GM12878 (cell line): ENCODE data around the gene PIAS1. TPM values are rescaled to one million over a fixed set of nuclear protein-coding genes. Genes with fewer than 3 reads are reported as not detected.

Experiments
- ATAC-seq: fragments of 200-7000 bp; cut with Tn5 transposase; 3 replicates; pipeline ENCODE4 v1.9.1; 2020; ENCODE audit warnings: mild to moderate bottlenecking, moderate library complexity
- BruUV-seq: library from RNA; stranded (reverse); fragments of 400-500 nt; replicated peaks from 2 replicates; lab custom pipeline; 2021; lab: Mats Ljungman, UMichigan
- CTCF ChIA-PET: fragments of 300-600 bp; sonication (Branson Sonifier 250); formaldehyde crosslinking; extraction: SDS; loops from one replicate; lab custom pipeline; 2021; ENCODE audit warnings: inconsistent platforms; lab: Yijun Ruan, JAX
- POLR2A ChIA-PET: fragments of 350-600 bp; formaldehyde crosslinking; extraction: SDS; loops from one replicate; lab custom pipeline; 2021; ENCODE audit warnings: inconsistent platforms; lab: Charles Lee
- RAD21 ChIA-PET: fragments of 300-600 bp; sonication (Branson Sonifier 250); formaldehyde crosslinking; loops from one replicate; lab custom pipeline; 2023; ENCODE audit warnings: antibody characterized with exemption; ENCODE audit not compliant: unreplicated experiment; lab: Charles Lee
- SMC1A ChIA-PET: fragments of 300-600 bp; sonication (Branson Sonifier 250); formaldehyde crosslinking; loops from one replicate; lab custom pipeline; 2023; ENCODE audit not compliant: unreplicated experiment, uncharacterized antibody; lab: Charles Lee
- DNase-seq: peaks from one replicate; pipeline ENCODE4 v3.0.0-alpha.2; 2011; ENCODE audit warnings: low read depth, low spot score
- FAIRE-seq: peaks from 3 replicates; lab custom pipeline; 2011; peaks lifted over from hg19 to GRCh38; lab: Jason Lieb, UNC
- H2AFZ ChIP-seq: 2 replicates; pipeline ENCODE4 v1.6.0; 2011; ENCODE audit warnings: low read depth, low read length, control low read depth; ENCODE audit not compliant: control insufficient read depth
- H3K27ac ChIP-seq: 2 replicates; pipeline ENCODE4 v1.5.1; 2011; ENCODE audit warnings: control low read depth; ENCODE audit not compliant: control insufficient read depth, insufficient read depth
- H3K27me3 ChIP-seq, 2 experiments: replicated peaks in 1 of 2; 2 replicates each; pipeline versions ENCODE4 v1.6.0 to v1.6.1; 2011; ENCODE audit warnings: low read length in 1 of 2; ENCODE audit not compliant: control insufficient read depth in 2 of 2, insufficient read depth in 2 of 2
- H3K36me3 ChIP-seq, 2 experiments: 2 replicates each; pipeline ENCODE4 v1.5.1; 2011; ENCODE audit warnings: low read length in 1 of 2; ENCODE audit not compliant: control insufficient read depth in 2 of 2, insufficient read depth in 2 of 2
- H3K4me1 ChIP-seq: 2 replicates; pipeline ENCODE4 v1.6.1; 2011; ENCODE audit warnings: mild to moderate bottlenecking, low read length, moderate library complexity, mixed read lengths; ENCODE audit not compliant: control insufficient read depth, insufficient read depth
- H3K4me2 ChIP-seq: 2 replicates; pipeline ENCODE4 v1.6.0; 2011; ENCODE audit warnings: control low read depth; ENCODE audit not compliant: control insufficient read depth, insufficient read depth
- H3K4me3 ChIP-seq: fragments of 200-600 bp; sonication (generic); 2 replicates; pipeline ENCODE4 v1.5.1; 2016
- H3K79me2 ChIP-seq: 2 replicates; pipeline ENCODE4 v1.6.0; 2011; ENCODE audit warnings: low read length; ENCODE audit not compliant: control insufficient read depth, insufficient read depth
- H3K9ac ChIP-seq: 2 replicates; pipeline ENCODE4 v1.8.0; 2011; ENCODE audit warnings: low read length, control low read depth, mixed read lengths; ENCODE audit not compliant: control insufficient read depth, insufficient read depth
- H3K9me3 ChIP-seq: replicated peaks from 3 replicates; pipeline ENCODE4 v1.5.1; 2011; ENCODE audit warnings: mild to moderate bottlenecking, low read length; ENCODE audit not compliant: control insufficient read depth, insufficient read depth
- H4K20me1 ChIP-seq: 2 replicates; pipeline ENCODE4 v1.6.0; 2011; ENCODE audit not compliant: control insufficient read depth, insufficient read depth
- ASH2L ChIP-seq: fragments of 300-600, 200-600 bp; sonication (generic); IDR thresholded peaks from 2 replicates; pipeline ENCODE4 v1.6.1; 2017; ENCODE audit warnings: low read depth, mild to moderate bottlenecking, borderline replicate concordance
- BCL11A ChIP-seq: IDR thresholded peaks from 2 replicates; pipeline ENCODE4 v1.6.1; 2011; ENCODE audit warnings: low read depth, low read length
- CBFB ChIP-seq: IDR thresholded peaks from 2 replicates; pipeline ENCODE4 v1.6.1; 2016; ENCODE audit warnings: antibody characterized with exemption, low read depth
- CBX5 ChIP-seq: sonication (generic); IDR thresholded peaks from 2 replicates; pipeline ENCODE4 v1.6.1; 2016; ENCODE audit warnings: low read depth, moderate library complexity, mild to moderate bottlenecking, inconsistent platforms
- CEBPZ ChIP-seq: fragments of 150-350 bp; IDR thresholded peaks from 2 replicates; pipeline ENCODE4 v1.6.1; 2016; ENCODE audit warnings: low read depth, low read length
- FOXM1 ChIP-seq: IDR thresholded peaks from 2 replicates; pipeline ENCODE4 v1.6.1; 2012; ENCODE audit warnings: low read depth, mild to moderate bottlenecking, inconsistent platforms, low read length, moderate library complexity
- HCFC1 ChIP-seq: fragments of 150-350 bp; IDR thresholded peaks from 2 replicates; pipeline ENCODE4 v1.6.1; 2014; ENCODE audit warnings: low read length
- HDAC6 ChIP-seq: fragments of 200-600 bp; sonication (generic); IDR thresholded peaks from one replicate; pipeline ENCODE4 v1.8.0; 2017; ENCODE audit warnings: antibody characterized with exemption; ENCODE audit not compliant: unreplicated experiment
- PRDM15 ChIP-seq: fragments of 450-650 bp; formaldehyde crosslinking; IDR thresholded peaks from 2 replicates; pipeline ENCODE4 v1.4.0; 2020; ENCODE audit warnings: mild to moderate bottlenecking, moderate library complexity
- RAD21 ChIP-seq: IDR thresholded peaks from 2 replicates; pipeline ENCODE4 v1.6.1; 2011; ENCODE audit warnings: mild to moderate bottlenecking, low read depth, low read length, moderate library complexity; ENCODE audit not compliant: insufficient read depth
- RELA ChIP-seq: fragments of 450-650 bp; IDR thresholded peaks from 2 replicates; pipeline ENCODE4 v1.8.0; 2014; ENCODE audit warnings: borderline replicate concordance; ENCODE audit not compliant: partially characterized antibody
- SREBF2 ChIP-seq: IDR thresholded peaks from 2 replicates; pipeline ENCODE4 v1.6.1; 2012; ENCODE audit warnings: mild to moderate bottlenecking, low read length
- SUZ12 ChIP-seq: fragments of 200-600 bp; sonication (generic); IDR thresholded peaks from one replicate; pipeline ENCODE4 v1.6.1; 2018; ENCODE audit warnings: antibody characterized with exemption, mild to moderate bottlenecking; ENCODE audit not compliant: unreplicated experiment
- WGBS: methylation state at CpG from one replicate; pipeline ENCODE4 v1.1.6; 2016; ENCODE audit warnings: low lambda C conversion rate; ENCODE audit not compliant: insufficient replicate concordance, insufficient coverage; ENCODE audit errors: missing lambda C conversion rate; 5-methylcytosine and 5-hydroxymethylcytosine counted together
- in situ Hi-C: fragments of 300-500 bp; cut with MboI; formaldehyde crosslinking; loops from 9 replicates; pipeline ENCODE4 v1.14.3; 2018; ENCODE audit warnings: mixed read lengths
- intact Hi-C: fragments of 100-400 bp; cut with micrococcal nuclease; formaldehyde crosslinking; loops from one replicate; pipeline ENCODE4 v1.14.2; 2022; ENCODE audit not compliant: unreplicated experiment
- polyA plus RNA-seq, 11 experiments: library from polyadenylated mRNA; depleted of rRNA in 4 of 11; unstranded in 6 of 11; stranded (reverse) in 5 of 11; fragments of >200 nt; fragmentation: Nextera tagmentation in 4 of 11; fragmentation: Illumina TruSeq in 1 of 11; extraction: Ambion mirVana in 4 of 11; extraction: Trizol in 1 of 11; gene quantifications; 1 replicate in 1 of 11; 2 replicates in 10 of 11; pipeline versions ENCODE4 v1.2.1 to v1.2.3, GENCODE V29; 2011 to 2016; ENCODE audit warnings: inconsistent platforms in 2 of 11, missing spikeins in 2 of 11, low read depth in 1 of 11
- total RNA-seq, 4 experiments: library from RNA; depleted of rRNA in 3 of 4; stranded (reverse); fragments of >200 nt in 3 of 4; fragmentation: Illumina TruSeq in 1 of 4; extraction: Trizol in 1 of 4; gene quantifications; 2 replicates each; pipeline versions ENCODE4 v1.2.1 to v1.2.3, GENCODE V29; 2013 to 2021
- TF ChIP-seq, protein P1 (sequence below): fragments of 450-650 bp; IDR thresholded peaks from 2 replicates; pipeline ENCODE4 v1.6.1; 2017; ENCODE audit warnings: mild to moderate bottlenecking, low read depth, inconsistent platforms; ENCODE audit not compliant: poor library complexity, severe bottlenecking

PIAS1 gene
- total and polyA plus RNA-seq, 10 of the 15 experiments (the other 5 are each of a cell fraction or from before 2014, with no cell fraction given) = 20.2 to 96.3 (median 37.0) TPM

DNA sequence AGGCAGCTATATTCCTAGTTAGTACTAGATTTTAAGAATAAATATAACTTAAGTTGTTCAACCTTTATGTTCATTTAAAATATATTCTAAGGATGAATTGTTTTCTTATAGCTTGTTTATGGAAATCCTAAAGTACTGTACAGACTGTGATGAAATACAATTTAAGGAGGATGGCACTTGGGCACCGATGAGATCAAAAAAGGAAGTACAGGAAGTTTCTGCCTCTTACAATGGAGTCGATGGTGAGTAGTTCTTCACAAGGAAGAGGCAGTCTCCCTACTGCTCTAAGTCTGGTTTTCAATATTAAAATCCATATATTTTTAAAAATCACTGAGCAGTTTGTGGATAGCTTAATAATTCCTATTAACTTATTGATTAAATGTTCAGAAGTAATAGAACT lies 121.4 kb downstream of the PIAS1 start:
- Histone ChIP-seq H3K4me2 (no peak overlapping the region), H2AFZ (no peak overlapping the region), H3K36me3 (peaks cover 3 to 22% of the 10 kb centered on the region in 2 experiments), H3K79me2 (no peaks in the 10 kb centered on the region), H3K9ac (no peak overlapping the region), H3K27ac (no peak overlapping the region), H3K4me3 (no peak overlapping the region), H3K4me1 (no peaks in the 10 kb centered on the region)
- no peak for ATAC-seq
- intact Hi-C loops (no loop called here), in situ Hi-C loops (no loop called here)
- ChIA-PET POLR2A (no interaction called here), CTCF (interaction anchor here (0.8 to 1.6 kb wide), 4 partner anchors 11 to 169 kb away, joined by 3 to 6 read pairs (median 3); no protein-coding TSS in a partner anchor), SMC1A (interaction anchor here (1.4 to 2.2 kb wide), 2 partner anchors 10 to 12 kb away, joined by 4 to 14 read pairs; no protein-coding TSS in a partner anchor)
- no peak for FAIRE-seq
- no TSS peak for BruUV-seq
- no peak for DNase-seq
- 95% methylated on average over 2 of the region's 2 CpGs for WGBS
- TF ChIP-seq, protein P1, sequence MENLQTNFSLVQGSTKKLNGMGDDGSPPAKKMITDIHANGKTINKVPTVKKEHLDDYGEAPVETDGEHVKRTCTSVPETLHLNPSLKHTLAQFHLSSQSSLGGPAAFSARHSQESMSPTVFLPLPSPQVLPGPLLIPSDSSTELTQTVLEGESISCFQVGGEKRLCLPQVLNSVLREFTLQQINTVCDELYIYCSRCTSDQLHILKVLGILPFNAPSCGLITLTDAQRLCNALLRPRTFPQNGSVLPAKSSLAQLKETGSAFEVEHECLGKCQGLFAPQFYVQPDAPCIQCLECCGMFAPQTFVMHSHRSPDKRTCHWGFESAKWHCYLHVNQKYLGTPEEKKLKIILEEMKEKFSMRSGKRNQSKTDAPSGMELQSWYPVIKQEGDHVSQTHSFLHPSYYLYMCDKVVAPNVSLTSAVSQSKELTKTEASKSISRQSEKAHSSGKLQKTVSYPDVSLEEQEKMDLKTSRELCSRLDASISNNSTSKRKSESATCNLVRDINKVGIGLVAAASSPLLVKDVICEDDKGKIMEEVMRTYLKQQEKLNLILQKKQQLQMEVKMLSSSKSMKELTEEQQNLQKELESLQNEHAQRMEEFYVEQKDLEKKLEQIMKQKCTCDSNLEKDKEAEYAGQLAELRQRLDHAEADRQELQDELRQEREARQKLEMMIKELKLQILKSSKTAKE = no peak
- TF ChIP-seq CBFB = no peak
- TF ChIP-seq BCL11A = no peak
- no peak for TF ChIP-seq RAD21
- TF ChIP-seq PRDM15 = no peak
- no peak for TF ChIP-seq HDAC6
- TF ChIP-seq CBX5 = no peak
- no peak for TF ChIP-seq FOXM1
- no peak for TF ChIP-seq SUZ12
- TF ChIP-seq HCFC1 = no peak
- TF ChIP-seq ASH2L = no peak
- TF ChIP-seq RELA = no peak
- TF ChIP-seq CEBPZ = no peak
- no peak for TF ChIP-seq SREBF2
- TF ChIP-seq, all 136 proteins: peak for 0
- RAD21 ChIA-PET = interaction anchor here (0.6 kb wide), 1 partner anchor 13 kb away, joined by 3 read pairs; no protein-coding TSS in a partner anchor
- Histone ChIP-seq H4K20me1 (peaks cover 3% of the 10 kb centered on the region; the same call in 1 of the 2 replicates), H3K9me3 (no peaks in the 10 kb centered on the region), H3K27me3 (no peaks in the 10 kb centered on the region)
